Right atrium auricular region (tissue), 2 donors: ENCODE measurements around the gene TAMALIN. TPM values are rescaled to one million over a fixed set of nuclear protein-coding genes. Genes with fewer than 3 reads are reported as not detected.

ENCODE experiments used
- DNase-seq: peaks from one replicate; pipeline ENCODE4 v3.0.0-alpha.2; 2019; ENCODE audit warnings: low spot score
- H3K27ac ChIP-seq, 2 donors: fragments of 200-600 bp; sonication (generic); 1 replicate in 1 of 2; 2 replicates in 1 of 2; pipeline ENCODE4 v1.5.1; 2016 to 2019
- H3K27me3 ChIP-seq, 2 donors: fragments of 200-600 bp; sonication (generic); one replicate each; pipeline versions ENCODE4 v1.5.1 to v1.6.0; 2017 to 2019
- H3K36me3 ChIP-seq: fragments of 200-600 bp; sonication (generic); one replicate; pipeline ENCODE4 v1.5.1; 2016
- H3K4me1 ChIP-seq, 2 donors: fragments of 200-600 bp; sonication (generic); one replicate each; pipeline versions ENCODE4 v1.5.1 to v1.6.0; 2017 to 2019
- H3K4me3 ChIP-seq, 2 donors: fragments of 200-600 bp; sonication (generic); 1 replicate in 1 of 2; 2 replicates in 1 of 2; pipeline ENCODE4 v1.5.1; 2017 to 2019; ENCODE audit warnings: mild to moderate bottlenecking in 1 of 2, moderate library complexity in 1 of 2
- H3K9me3 ChIP-seq, 2 donors: fragments of 200-600 bp; sonication (generic); one replicate each; pipeline ENCODE4 v1.5.1; 2019
- CTCF ChIP-seq, 2 donors: fragments of 200-600 bp; sonication (generic); IDR thresholded peaks; one replicate each; pipeline ENCODE4 v1.5.1; 2019; ENCODE audit warnings: antibody characterized with exemption in 2 of 2
- total RNA-seq, 2 donors: library from RNA; depleted of rRNA; stranded (reverse); fragments of >200 nt; gene quantifications; one replicate each; pipeline ENCODE4 v1.1.0, GENCODE V29; 2016

TAMALIN gene
- total RNA-seq, 2 donors from 2014 or later: 17.6 to 23.2 TPM

GRCh38 chr12:52049286-52049685 is 42.5 kb downstream of the TAMALIN start:
- no peaks in the 10 kb centered on the region for H3K9me3 ChIP-seq
- no peaks in the 10 kb centered on the region for H3K27me3 ChIP-seq
- peaks cover 0 to 83% of the 10 kb centered on the region in 2 donors for H3K4me1 ChIP-seq
- H3K4me3 ChIP-seq: no peak overlapping the region
- H3K36me3 ChIP-seq: peaks cover 10% of the 10 kb centered on the region
- no peak for DNase-seq
- H3K27ac ChIP-seq: peak overlapping the region; percentile 99
- no peak for TF ChIP-seq CTCF (IDR thresholded peaks at IDR 0.05)

- H3K4me3 ChIP-seq: no peak overlapping the region
- peaks cover 0 to 85% of the 10 kb centered on the region in 2 donors for H3K4me1 ChIP-seq
- peak overlapping the region; percentile 99 for H3K27ac ChIP-seq
- H3K27me3 ChIP-seq: no peaks in the 10 kb centered on the region
- DNase-seq: no peak
- H3K9me3 ChIP-seq: no peaks in the 10 kb centered on the region
- H3K36me3 ChIP-seq: peaks cover 14% of the 10 kb centered on the region
- no peak for TF ChIP-seq CTCF (IDR thresholded peaks at IDR 0.05)
Observed at GRCh38 chr12:52049688-52050087, 42.9 kb downstream of the TAMALIN start.

- no peaks in the 10 kb centered on the region for H3K27me3 ChIP-seq
- H3K27ac ChIP-seq: peak overlapping the region; percentile 99
- H3K4me1 ChIP-seq: peaks cover 0 to 85% of the 10 kb centered on the region in 2 donors
- no peak for DNase-seq
- no peak for TF ChIP-seq CTCF (IDR thresholded peaks at IDR 0.05)
- no peaks in the 10 kb centered on the region for H3K9me3 ChIP-seq
- H3K4me3 ChIP-seq: peak overlapping the region; percentile 45 to 67
- H3K36me3 ChIP-seq: peaks cover 20% of the 10 kb centered on the region
Observed at GRCh38 chr12:52050116-52050757, 43.5 kb downstream of the TAMALIN start.

- no peaks in the 10 kb centered on the region for H3K27me3 ChIP-seq
- peaks cover 0 to 82% of the 10 kb centered on the region in 2 donors for H3K4me1 ChIP-seq
- DNase-seq: peak; percentile 99
- peak within 1 kb of the TSS; percentile 65 to 67 for H3K4me3 ChIP-seq
- H3K36me3 ChIP-seq: peaks cover 27% of the 10 kb centered on the region
- TF ChIP-seq CTCF (IDR thresholded peaks at IDR 0.05): peak in 1 of 2 donors; percentile 56
- H3K27ac ChIP-seq: peak within 1 kb of the TSS; percentile 99
- H3K9me3 ChIP-seq: no peaks in the 10 kb centered on the region
Observed at GRCh38 chr12:52050758-52051541, 44.2 kb downstream of the TAMALIN start, which contains the start of gene NR4A1. Gene NR4A1, plus strand, starts transcription at chr12:52051442. Its CDS starts 2,887 bp downstream, at chr12:52054329.

- H3K27me3 ChIP-seq: no peaks in the 10 kb centered on the region
- H3K9me3 ChIP-seq: no peaks in the 10 kb centered on the region
- peaks cover 0 to 80% of the 10 kb centered on the region in 2 donors for H3K4me1 ChIP-seq
- peak overlapping the region; percentile 65 to 67 for H3K4me3 ChIP-seq
- peak overlapping the region; percentile 99 for H3K27ac ChIP-seq
- no peak for DNase-seq
- TF ChIP-seq CTCF (IDR thresholded peaks at IDR 0.05): no peak
- peaks cover 44% of the 10 kb centered on the region for H3K36me3 ChIP-seq
Observed at GRCh38 chr12:52052468-52053186, 45.9 kb downstream of the TAMALIN start.
